ENCODE data around the gene GNGT2.
"Not testable (repeated sequence)": the region's sequence is repeated elsewhere in the genome, so short reads cannot be mapped to it uniquely, and the experiment has no call there.

GNGT2 gene

GRCh38 chr17:49187301-49187700 lies 23.1 kb downstream of the GNGT2 start:
- H3K4me1 Mint-ChIP-seq: peaks cover 3% of the 10 kb centered on the region
- H3K4me3 Mint-ChIP-seq: no peak overlapping the region
- peaks cover 2% of the 10 kb centered on the region for H3K36me3 Mint-ChIP-seq
- H3K27ac Mint-ChIP-seq: no peak overlapping the region
- no peak for DNase-seq (ENCODE audit: low spot score in 2 of 2)
- ATAC-seq (ENCODE audit: low read depth): no peak
- H3K9me3 Mint-ChIP-seq: peaks cover 8% of the 10 kb centered on the region
- no peaks in the 10 kb centered on the region for H3K27me3 Mint-ChIP-seq

- not testable (repeated sequence) for H3K27ac Mint-ChIP-seq; H3K36me3 Mint-ChIP-seq; H3K4me1 Mint-ChIP-seq; ATAC-seq (ENCODE audit: low read depth); DNase-seq (ENCODE audit: low spot score in 2 of 2); H3K27me3 Mint-ChIP-seq; H3K9me3 Mint-ChIP-seq; H3K4me3 Mint-ChIP-seq
Observed at GRCh38 chr17:49185381-49185780, 25.0 kb downstream of the GNGT2 start.

- H3K27ac Mint-ChIP-seq; H3K4me1 Mint-ChIP-seq; H3K36me3 Mint-ChIP-seq; H3K9me3 Mint-ChIP-seq; ATAC-seq (ENCODE audit: low read depth); DNase-seq (ENCODE audit: low spot score in 2 of 2); H3K27me3 Mint-ChIP-seq; H3K4me3 Mint-ChIP-seq: not testable (repeated sequence)
Observed at GRCh38 chr17:49184522-49184921, 25.9 kb downstream of the GNGT2 start.

GRCh38 chr17:49183801-49184200 lies 26.6 kb downstream of the GNGT2 start:
- H3K36me3 Mint-ChIP-seq: peaks cover 2% of the 10 kb centered on the region
- ATAC-seq (ENCODE audit: low read depth) (no peak), DNase-seq (ENCODE audit: low spot score in 2 of 2) (no peak)
- H3K27me3 Mint-ChIP-seq: no peaks in the 10 kb centered on the region
- H3K27ac Mint-ChIP-seq: no peak overlapping the region
- H3K9me3 Mint-ChIP-seq: peaks cover 8% of the 10 kb centered on the region
- H3K4me3 Mint-ChIP-seq: no peak overlapping the region
- H3K4me1 Mint-ChIP-seq: peaks cover 2% of the 10 kb centered on the region

GRCh38 chr17:49183341-49183740 lies 27.0 kb downstream of the GNGT2 start:
- DNase-seq (ENCODE audit: low spot score in 2 of 2): no peak
- Mint-ChIP-seq H3K9me3 (peaks cover 8% of the 10 kb centered on the region), H3K36me3 (peaks cover 2% of the 10 kb centered on the region), H3K4me3 (no peak overlapping the region), H3K4me1 (peaks cover 2% of the 10 kb centered on the region), H3K27ac (no peak overlapping the region), H3K27me3 (no peaks in the 10 kb centered on the region)
- no peak for ATAC-seq (ENCODE audit: low read depth)

- Mint-ChIP-seq H3K4me1 (peaks cover 2% of the 10 kb centered on the region), H3K4me3 (no peak overlapping the region), H3K27me3 (no peaks in the 10 kb centered on the region), H3K27ac (no peak overlapping the region), H3K36me3 (peaks cover 2% of the 10 kb centered on the region), H3K9me3 (peaks cover 8% of the 10 kb centered on the region)
- DNase-seq (ENCODE audit: low spot score in 2 of 2) (no peak), ATAC-seq (ENCODE audit: low read depth) (no peak)
Observed at GRCh38 chr17:49180998-49181635, 29.3 kb downstream of the GNGT2 start.

- peak; percentile 53 for ATAC-seq (ENCODE audit: low read depth)
- DNase-seq (ENCODE audit: low spot score in 2 of 2): peak; percentile 56 to 62
- H3K4me3 Mint-ChIP-seq: no peak overlapping the region
- peaks cover 4% of the 10 kb centered on the region for H3K36me3 Mint-ChIP-seq
- H3K4me1 Mint-ChIP-seq: peaks cover 2% of the 10 kb centered on the region
- H3K9me3 Mint-ChIP-seq: peaks cover 11% of the 10 kb centered on the region
- no peak overlapping the region for H3K27ac Mint-ChIP-seq
- H3K27me3 Mint-ChIP-seq: peaks cover 2% of the 10 kb centered on the region
Observed at GRCh38 chr17:49180303-49180702, 30.1 kb downstream of the GNGT2 start.

GRCh38 chr17:49175978-49176377 lies 34.4 kb downstream of the GNGT2 start:
- not testable (repeated sequence) for H3K27ac Mint-ChIP-seq, H3K36me3 Mint-ChIP-seq
- peaks cover 11% of the 10 kb centered on the region for H3K9me3 Mint-ChIP-seq

GRCh38 chr17:49170711-49171110 lies 39.7 kb downstream of the GNGT2 start:
- H3K9me3 Mint-ChIP-seq; DNase-seq (ENCODE audit: low spot score in 2 of 2); ATAC-seq (ENCODE audit: low read depth); H3K4me3 Mint-ChIP-seq; H3K27ac Mint-ChIP-seq; H3K4me1 Mint-ChIP-seq; H3K36me3 Mint-ChIP-seq: not testable (repeated sequence)
- peaks cover 35% of the 10 kb centered on the region for H3K27me3 Mint-ChIP-seq

More at GRCh38 chr17:49175978-49176377, 34.4 kb downstream of the GNGT2 start:
- ATAC-seq (ENCODE audit: low read depth); H3K4me3 Mint-ChIP-seq; DNase-seq (ENCODE audit: low spot score in 2 of 2); H3K4me1 Mint-ChIP-seq: not testable (repeated sequence)
- H3K27me3 Mint-ChIP-seq: peaks cover 15% of the 10 kb centered on the region

GRCh38 chr17:49170216-49170615 lies 40.2 kb downstream of the GNGT2 start:
- Mint-ChIP-seq H3K9me3 (peaks cover 4% of the 10 kb centered on the region), H3K4me3 (no peak overlapping the region), H3K27ac (no peak overlapping the region), H3K4me1 (no peaks in the 10 kb centered on the region), H3K36me3 (peaks cover 2% of the 10 kb centered on the region), H3K27me3 (peaks cover 38% of the 10 kb centered on the region)
- DNase-seq (ENCODE audit: low spot score in 2 of 2): no peak
- no peak for ATAC-seq (ENCODE audit: low read depth)

GRCh38 chr17:49168706-49169105 lies 41.7 kb downstream of the GNGT2 start:
- Mint-ChIP-seq H3K27ac (no peak overlapping the region), H3K27me3 (peaks cover 37% of the 10 kb centered on the region), H3K4me3 (no peak overlapping the region), H3K4me1 (no peaks in the 10 kb centered on the region), H3K36me3 (no peaks in the 10 kb centered on the region), H3K9me3 (no peaks in the 10 kb centered on the region)
- ATAC-seq (ENCODE audit: low read depth): no peak
- no peak for DNase-seq (ENCODE audit: low spot score in 2 of 2)

- no peaks in the 10 kb centered on the region for H3K36me3 Mint-ChIP-seq
Observed at GRCh38 chr17:49165143-49165542, 45.2 kb downstream of the GNGT2 start.

GRCh38 chr17:49162866-49163265 lies 47.5 kb downstream of the GNGT2 start:
- no peaks in the 10 kb centered on the region for H3K4me1 Mint-ChIP-seq

More at GRCh38 chr17:49165143-49165542, 45.2 kb downstream of the GNGT2 start:
- ATAC-seq (ENCODE audit: low read depth) (no peak), DNase-seq (ENCODE audit: low spot score in 2 of 2) (no peak)
- Mint-ChIP-seq H3K9me3 (no peaks in the 10 kb centered on the region), H3K4me3 (no peak overlapping the region), H3K27ac (no peak overlapping the region), H3K27me3 (peaks cover 28% of the 10 kb centered on the region), H3K4me1 (no peaks in the 10 kb centered on the region)

GRCh38 chr17:49157784-49158183 lies 52.6 kb downstream of the GNGT2 start:
- Mint-ChIP-seq H3K27ac (no peak overlapping the region), H3K27me3 (peaks cover 11% of the 10 kb centered on the region), H3K36me3 (no peaks in the 10 kb centered on the region), H3K4me3 (no peak overlapping the region), H3K9me3 (no peaks in the 10 kb centered on the region), H3K4me1 (no peaks in the 10 kb centered on the region)
- DNase-seq (ENCODE audit: low spot score in 2 of 2) (no peak), ATAC-seq (ENCODE audit: low read depth) (no peak)

More at GRCh38 chr17:49162866-49163265, 47.5 kb downstream of the GNGT2 start:
- Mint-ChIP-seq H3K27me3 (peaks cover 19% of the 10 kb centered on the region), H3K27ac (no peak overlapping the region), H3K36me3 (no peaks in the 10 kb centered on the region), H3K9me3 (no peaks in the 10 kb centered on the region), H3K4me3 (no peak overlapping the region)
- DNase-seq (ENCODE audit: low spot score in 2 of 2) (no peak), ATAC-seq (ENCODE audit: low read depth) (no peak)

GRCh38 chr17:49156256-49156655 lies 54.1 kb downstream of the GNGT2 start:
- no peaks in the 10 kb centered on the region for H3K4me1 Mint-ChIP-seq
- no peak overlapping the region for H3K27ac Mint-ChIP-seq
- H3K36me3 Mint-ChIP-seq: no peaks in the 10 kb centered on the region
- DNase-seq (ENCODE audit: low spot score in 2 of 2) (no peak), ATAC-seq (ENCODE audit: low read depth) (no peak)
- no peak overlapping the region for H3K4me3 Mint-ChIP-seq
- no peaks in the 10 kb centered on the region for H3K9me3 Mint-ChIP-seq
- peaks cover 11% of the 10 kb centered on the region for H3K27me3 Mint-ChIP-seq

All from memory B cell (primary cell).